WI38 (cell line): Measurements from ENCODE around the gene PLOD3.

ENCODE experiments used
- H3K4me3 ChIP-seq: 2 replicates; pipeline ENCODE4 v1.5.1; 2011; ENCODE audit warnings: low read depth, mild to moderate bottlenecking, control low read depth, low read length
- TF ChIP-seq, protein P1 (sequence below): IDR thresholded peaks from 2 replicates; pipeline ENCODE4 v1.5.1; 2012; ENCODE audit warnings: low read depth, mild to moderate bottlenecking, control low read depth, low read length

Gene PLOD3

DNA sequence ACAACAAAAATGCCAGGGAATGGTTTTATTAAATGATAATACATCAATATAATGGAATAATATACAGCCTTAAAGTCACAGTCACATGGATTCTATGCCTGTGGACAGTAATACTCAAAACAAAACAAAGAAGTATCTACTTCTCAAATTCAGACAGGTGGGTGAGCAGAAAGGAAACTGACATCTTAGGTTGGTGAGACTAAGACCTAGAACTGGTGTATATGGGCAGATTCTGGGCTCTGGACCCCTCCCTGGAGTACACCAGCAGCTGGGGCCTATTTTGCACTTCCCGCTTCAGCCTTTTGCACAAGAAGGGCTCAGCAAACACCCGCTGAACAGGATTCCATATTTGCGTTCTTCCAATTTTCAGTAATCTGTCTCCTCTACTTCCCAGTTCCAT is 32.9 kb upstream of the PLOD3 start:
- H3K4me3 ChIP-seq = no peak overlapping the region
- TF ChIP-seq, protein P1, sequence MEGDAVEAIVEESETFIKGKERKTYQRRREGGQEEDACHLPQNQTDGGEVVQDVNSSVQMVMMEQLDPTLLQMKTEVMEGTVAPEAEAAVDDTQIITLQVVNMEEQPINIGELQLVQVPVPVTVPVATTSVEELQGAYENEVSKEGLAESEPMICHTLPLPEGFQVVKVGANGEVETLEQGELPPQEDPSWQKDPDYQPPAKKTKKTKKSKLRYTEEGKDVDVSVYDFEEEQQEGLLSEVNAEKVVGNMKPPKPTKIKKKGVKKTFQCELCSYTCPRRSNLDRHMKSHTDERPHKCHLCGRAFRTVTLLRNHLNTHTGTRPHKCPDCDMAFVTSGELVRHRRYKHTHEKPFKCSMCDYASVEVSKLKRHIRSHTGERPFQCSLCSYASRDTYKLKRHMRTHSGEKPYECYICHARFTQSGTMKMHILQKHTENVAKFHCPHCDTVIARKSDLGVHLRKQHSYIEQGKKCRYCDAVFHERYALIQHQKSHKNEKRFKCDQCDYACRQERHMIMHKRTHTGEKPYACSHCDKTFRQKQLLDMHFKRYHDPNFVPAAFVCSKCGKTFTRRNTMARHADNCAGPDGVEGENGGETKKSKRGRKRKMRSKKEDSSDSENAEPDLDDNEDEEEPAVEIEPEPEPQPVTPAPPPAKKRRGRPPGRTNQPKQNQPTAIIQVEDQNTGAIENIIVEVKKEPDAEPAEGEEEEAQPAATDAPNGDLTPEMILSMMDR = no peak

DNA sequence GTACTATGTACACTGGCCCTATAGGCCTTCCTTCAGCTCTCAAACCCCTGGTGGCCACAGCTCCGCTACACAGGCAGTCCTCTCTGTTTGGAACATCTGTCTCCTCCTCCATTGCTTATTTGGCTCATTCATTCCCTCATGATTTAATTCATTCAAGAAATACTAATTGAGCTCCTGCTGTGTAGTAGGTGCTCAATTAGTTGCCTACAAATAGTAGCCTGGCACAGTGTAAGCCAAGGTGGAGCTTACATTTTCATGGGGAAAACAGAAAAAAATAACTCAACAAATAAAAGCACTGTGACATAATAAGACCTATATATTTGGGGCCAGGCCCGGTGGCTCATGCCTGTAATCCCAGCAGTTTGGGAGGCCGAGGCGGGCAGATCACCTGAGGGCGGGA is 30.9 kb upstream of the PLOD3 start:
- H3K4me3 ChIP-seq = no peak overlapping the region
- TF ChIP-seq, protein P1 = no peak

DNA sequence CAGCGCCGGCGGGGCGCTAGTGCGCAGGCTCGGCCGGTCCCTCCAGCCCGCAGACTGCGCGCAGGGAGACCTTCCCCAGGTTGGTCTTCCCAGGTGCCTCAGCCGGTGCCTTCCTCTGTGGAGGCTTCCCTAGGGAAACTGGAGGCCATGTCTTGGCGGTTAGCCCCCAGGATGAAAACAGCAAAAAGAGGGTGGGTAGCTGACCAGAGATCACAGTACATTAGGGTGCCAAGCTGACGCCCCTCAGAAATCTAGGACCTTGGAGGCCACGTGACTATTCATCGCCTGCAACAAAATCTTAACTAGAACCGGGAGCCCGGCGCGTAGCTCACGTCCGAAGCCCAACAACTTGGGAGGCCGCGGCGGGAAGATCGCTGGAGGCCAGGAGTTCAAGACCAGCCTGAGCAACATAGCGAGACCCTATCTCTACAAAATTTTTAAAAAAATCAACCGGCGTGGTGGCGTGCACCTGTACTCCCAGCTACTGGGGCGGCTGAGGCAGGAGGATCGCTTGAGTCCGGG is 27.8 kb upstream of the PLOD3 start:
- peak overlapping the region; percentile 94 for H3K4me3 ChIP-seq
- TF ChIP-seq, protein P1 = no peak

DNA sequence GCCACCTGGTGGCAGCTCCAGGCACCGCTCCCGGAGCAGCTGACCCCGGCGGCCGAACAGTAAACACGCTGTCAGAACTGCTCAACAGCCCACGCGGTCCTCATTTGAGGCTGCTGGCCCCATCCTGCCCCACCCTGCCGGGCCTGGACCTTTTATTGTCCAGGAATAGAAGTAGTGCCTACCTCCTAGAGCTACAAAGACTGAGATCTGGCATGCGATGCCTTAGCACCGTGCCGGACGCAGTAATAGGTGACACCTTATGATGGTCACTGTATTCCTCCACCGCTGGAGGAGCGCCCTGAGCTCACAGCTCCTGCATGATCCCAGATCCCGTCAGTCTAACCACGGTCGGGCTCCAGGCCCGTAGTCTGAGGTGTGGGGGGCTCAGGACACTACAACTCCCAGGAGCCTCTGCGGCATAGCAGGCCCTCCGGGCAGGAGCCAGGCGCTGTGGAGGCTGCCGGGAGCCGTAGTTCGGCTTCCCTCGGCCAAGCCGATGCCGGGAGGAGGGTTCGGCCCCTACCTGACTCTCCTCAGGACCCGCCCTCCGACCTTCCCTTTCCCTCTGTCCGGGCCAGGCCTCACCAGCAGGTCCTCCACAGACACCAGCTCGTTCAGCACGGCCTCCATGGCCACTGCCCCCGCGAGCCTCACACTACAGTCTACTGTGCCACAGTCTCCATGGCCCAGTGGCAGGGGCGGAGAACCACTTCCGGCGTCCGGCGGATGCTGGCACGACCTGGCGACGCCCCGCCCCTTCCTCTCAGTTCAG is 27.2 kb upstream of the PLOD3 start, which contains the start of gene FIS1:
FIS1 (minus strand) TSS at position 707 of the 772 bp plus-strand sequence; CDS start at position 630, 77 bp downstream.
- H3K4me3 ChIP-seq = peak within 1 kb of the TSS; percentile 94
- TF ChIP-seq, protein P1 = peak; percentile 82

DNA sequence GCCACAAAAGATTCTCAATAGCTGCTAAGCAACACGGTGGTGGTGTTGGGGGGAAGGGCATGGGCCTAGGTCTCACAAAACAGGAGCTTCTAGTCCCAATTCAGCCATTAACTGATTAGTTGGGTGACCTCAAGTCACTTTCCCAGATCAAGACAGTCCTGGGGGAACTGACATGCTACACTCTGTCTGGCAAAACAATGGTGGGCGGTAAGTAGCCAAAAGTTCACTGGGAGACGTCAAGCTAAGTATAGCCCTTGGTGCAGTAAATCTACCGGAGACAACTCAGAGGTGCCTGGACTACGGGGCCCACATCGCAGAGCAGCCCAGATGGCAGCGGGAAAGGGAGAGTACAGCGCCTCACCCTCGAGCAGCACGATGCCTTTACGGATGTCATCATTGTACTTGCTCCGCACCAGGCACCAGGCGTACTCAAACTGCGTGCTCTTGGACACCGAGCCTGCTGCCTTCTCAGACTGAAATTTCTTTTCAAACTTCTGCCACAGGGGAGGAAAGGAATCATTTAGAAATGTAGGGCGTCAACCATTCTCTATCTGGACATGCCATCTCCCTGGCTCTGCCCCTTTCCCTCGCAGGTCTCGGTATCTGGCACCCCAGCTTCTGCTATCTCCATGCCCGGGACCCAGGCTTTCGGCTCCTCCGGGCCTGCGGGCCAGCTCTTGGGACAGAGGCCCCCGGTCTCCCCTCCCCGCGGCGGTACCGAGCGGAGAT is 26.4 kb upstream of the PLOD3 start:
- H3K4me3 ChIP-seq = peak overlapping the region; percentile 94
- TF ChIP-seq, protein P1 = no peak

DNA sequence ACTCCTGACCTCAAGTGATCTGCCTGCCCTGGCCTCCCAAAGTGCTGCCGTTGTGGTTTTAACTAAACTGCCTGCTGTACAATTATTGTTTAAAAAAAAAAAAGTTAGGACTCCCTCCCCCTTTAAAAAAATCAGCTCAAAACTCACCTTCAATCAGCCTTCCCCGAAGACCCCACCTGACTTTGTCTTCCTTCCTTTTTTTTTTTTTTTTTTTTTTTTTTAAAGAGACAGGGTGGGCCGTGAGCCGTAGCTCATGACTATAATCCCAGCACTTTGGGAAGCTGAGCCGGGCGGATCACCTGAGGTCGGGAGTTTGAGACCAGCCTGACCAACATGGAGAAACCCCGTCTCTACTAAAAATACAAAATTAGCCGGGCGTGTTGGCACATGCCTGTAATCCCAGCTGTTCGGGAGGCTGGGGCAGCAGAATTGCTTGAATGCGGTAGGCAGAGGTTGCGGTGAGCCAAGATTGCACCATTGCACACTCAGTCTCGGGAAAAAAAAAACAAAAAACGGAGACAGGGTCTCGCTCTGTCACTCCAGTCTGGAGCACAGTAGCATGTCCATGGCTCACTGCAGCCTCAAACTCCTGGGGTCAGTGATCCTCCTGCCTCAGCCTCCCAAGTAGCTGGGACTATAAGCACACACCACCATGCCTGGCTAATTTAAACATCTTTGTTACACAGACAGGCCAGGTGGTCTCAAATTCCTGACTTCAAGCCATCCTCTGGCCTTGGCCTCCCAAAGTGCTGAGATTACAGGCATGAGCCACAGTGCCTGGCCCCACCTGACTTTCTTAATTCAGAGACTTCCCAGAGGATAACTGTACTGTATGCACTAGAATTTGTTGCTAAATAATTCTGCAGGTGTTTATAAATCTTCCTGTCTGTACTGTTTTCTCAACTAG is 24.3 kb upstream of the PLOD3 start:
- no peak overlapping the region for H3K4me3 ChIP-seq
- TF ChIP-seq, protein P1 = no peak
